ENCODE measurements around the gene SLC23A3. TPM values are rescaled to one million over a fixed set of nuclear protein-coding genes. Genes with fewer than 3 reads are reported as not detected.

Gene SLC23A3
- total RNA-seq, 2 donors from 2014 or later: 2.4 to 3.3 TPM

GRCh38 chr2:219112062-219112406 is 57.8 kb downstream of the SLC23A3 start:
- H3K27me3 Mint-ChIP-seq: no peaks in the 10 kb centered on the region
- H3K9me3 Mint-ChIP-seq: no peaks in the 10 kb centered on the region
- H3K4me3 Mint-ChIP-seq: no peak overlapping the region
- peaks cover 6 to 11% of the 10 kb centered on the region in 2 donors for H3K4me1 Mint-ChIP-seq (ENCODE audit: low read depth in 2 of 2)
- DNase-seq (ENCODE audit: low spot score) (no peak), ATAC-seq (no peak)
- H3K36me3 Mint-ChIP-seq: no peaks in the 10 kb centered on the region
- no peak overlapping the region for H3K27ac Mint-ChIP-seq

Other genes with a start within 250 kb of the SLC23A3 start
- not detected for gene CDK5R2, start 210.4 kb downstream of the SLC23A3 start, total RNA-seq
- not detected for gene FEV, start 184.8 kb downstream of the SLC23A3 start, total RNA-seq
- not detected for gene CRYBA2, start 176.6 kb downstream of the SLC23A3 start, total RNA-seq
- not detected for gene CFAP65, start 128.5 kb downstream of the SLC23A3 start, total RNA-seq
- gene IHH, start 109.1 kb downstream of the SLC23A3 start, total RNA-seq: under 1 TPM in 1 of 2 donors, not detected in 1; 0.28 TPM
- gene NHEJ1, start 9.2 kb downstream of the SLC23A3 start, total RNA-seq: 10 to 100 TPM; 17.9 to 18.8 TPM
- gene CNPPD1, start 6.9 kb upstream of the SLC23A3 start, total RNA-seq: 10 to 100 TPM; 60.8 to 68.5 TPM
- 10 to 100 TPM; 69.3 to 79.8 TPM for gene RETREG2, start 8.2 kb upstream of the SLC23A3 start, total RNA-seq
- 10 to 100 TPM; 40.4 to 51.8 TPM for gene ZFAND2B, start 36.8 kb upstream of the SLC23A3 start, total RNA-seq
- 10 to 100 TPM; 16.7 to 18.1 TPM for gene ABCB6, start 48.9 kb upstream of the SLC23A3 start, total RNA-seq
- gene ATG9A, start 59.6 kb upstream of the SLC23A3 start, total RNA-seq: 10 to 100 TPM; 43.0 to 52.7 TPM
- gene ANKZF1, start 59.8 kb upstream of the SLC23A3 start, total RNA-seq: 10 to 100 TPM; 82.5 to 87.6 TPM
- gene GLB1L, start 75.4 kb upstream of the SLC23A3 start, total RNA-seq: 1 to 10 TPM; 3.5 to 3.6 TPM
- 10 to 100 TPM; 26.8 to 27.8 TPM for gene STK16, start 75.5 kb upstream of the SLC23A3 start, total RNA-seq
- not detected for gene TUBA4B, start 83.2 kb upstream of the SLC23A3 start, total RNA-seq
- gene TUBA4A, start 83.9 kb upstream of the SLC23A3 start, total RNA-seq: 100 to 1,000 TPM; 159 to 161 TPM
- 10 to 100 TPM; 43.4 to 47.9 TPM for gene DNAJB2, start 109.3 kb upstream of the SLC23A3 start, total RNA-seq
- not detected for gene PTPRN, start 139.4 kb upstream of the SLC23A3 start, total RNA-seq
- not detected for gene RESP18, start 162.7 kb upstream of the SLC23A3 start, total RNA-seq
- 100 to 1,000 TPM in 1 of 2 donors, 10 to 100 TPM in 1; 85.3 to 116 TPM for gene DNPEP, start 217.9 kb upstream of the SLC23A3 start, total RNA-seq
- gene DES, start 248.3 kb upstream of the SLC23A3 start, total RNA-seq: not detected